Nephron progenitor cell (in vitro differentiated cells): ENCODE measurements around the gene PCDHA12.
A peak's percentile ranks its signal among the peaks of the same experiment; 100 is the strongest.
"Not testable (repeated sequence)": the region's sequence is repeated elsewhere in the genome, so short reads cannot be mapped to it uniquely, and the experiment has no call there.

Experiments
- DNase-seq: peaks from one replicate; pipeline ENCODE4 v3.0.0; 2021
- H3K27ac Mint-ChIP-seq: 2 replicates; pipeline ENCODE4 v1.8.0; 2021; ENCODE audit warnings: mild to moderate bottlenecking, moderate library complexity, mixed read lengths
- H3K27me3 Mint-ChIP-seq: 2 replicates; pipeline ENCODE4 v1.8.0; 2021; ENCODE audit warnings: mild to moderate bottlenecking, low read depth, mixed read lengths; ENCODE audit not compliant: poor library complexity
- H3K36me3 Mint-ChIP-seq: 2 replicates; pipeline ENCODE4 v1.8.0; 2021; ENCODE audit warnings: low read depth, mixed read lengths
- H3K4me1 Mint-ChIP-seq: 2 replicates; pipeline ENCODE4 v1.8.0; 2021; ENCODE audit warnings: mixed read lengths
- H3K4me3 Mint-ChIP-seq: 2 replicates; pipeline ENCODE4 v1.8.0; 2021; ENCODE audit warnings: mild to moderate bottlenecking, moderate library complexity, mixed read lengths
- H3K9me3 Mint-ChIP-seq: 2 replicates; pipeline ENCODE4 v1.8.0; 2021; ENCODE audit warnings: mild to moderate bottlenecking, moderate library complexity, mixed read lengths
- TF ChIP-seq, protein P1 (sequence below): fragments of 200-600 bp; sonication (generic); IDR thresholded peaks from 2 replicates; pipeline ENCODE4 v1.5.0; 2021; ENCODE audit warnings: antibody characterized with exemption

The PCDHA12 gene, protein sequence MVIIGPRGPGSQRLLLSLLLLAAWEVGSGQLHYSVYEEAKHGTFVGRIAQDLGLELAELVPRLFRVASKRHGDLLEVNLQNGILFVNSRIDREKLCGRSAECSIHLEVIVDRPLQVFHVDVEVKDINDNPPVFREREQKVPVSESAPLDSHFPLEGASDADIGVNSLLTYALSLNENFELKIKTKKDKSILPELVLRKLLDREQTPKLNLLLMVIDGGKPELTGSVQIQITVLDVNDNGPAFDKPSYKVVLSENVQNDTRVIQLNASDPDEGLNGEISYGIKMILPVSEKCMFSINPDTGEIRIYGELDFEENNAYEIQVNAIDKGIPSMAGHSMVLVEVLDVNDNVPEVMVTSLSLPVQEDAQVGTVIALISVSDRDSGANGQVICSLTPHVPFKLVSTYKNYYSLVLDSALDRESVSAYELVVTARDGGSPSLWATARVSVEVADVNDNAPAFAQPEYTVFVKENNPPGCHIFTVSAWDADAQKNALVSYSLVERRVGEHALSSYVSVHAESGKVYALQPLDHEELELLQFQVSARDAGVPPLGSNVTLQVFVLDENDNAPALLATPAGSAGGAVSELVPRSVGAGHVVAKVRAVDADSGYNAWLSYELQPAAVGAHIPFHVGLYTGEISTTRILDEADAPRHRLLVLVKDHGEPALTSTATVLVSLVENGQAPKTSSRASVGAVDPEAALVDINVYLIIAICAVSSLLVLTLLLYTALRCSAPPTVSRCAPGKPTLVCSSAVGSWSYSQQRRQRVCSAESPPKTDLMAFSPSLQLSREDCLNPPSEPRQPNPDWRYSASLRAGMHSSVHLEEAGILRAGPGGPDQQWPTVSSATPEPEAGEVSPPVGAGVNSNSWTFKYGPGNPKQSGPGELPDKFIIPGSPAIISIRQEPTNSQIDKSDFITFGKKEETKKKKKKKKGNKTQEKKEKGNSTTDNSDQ

DNA sequence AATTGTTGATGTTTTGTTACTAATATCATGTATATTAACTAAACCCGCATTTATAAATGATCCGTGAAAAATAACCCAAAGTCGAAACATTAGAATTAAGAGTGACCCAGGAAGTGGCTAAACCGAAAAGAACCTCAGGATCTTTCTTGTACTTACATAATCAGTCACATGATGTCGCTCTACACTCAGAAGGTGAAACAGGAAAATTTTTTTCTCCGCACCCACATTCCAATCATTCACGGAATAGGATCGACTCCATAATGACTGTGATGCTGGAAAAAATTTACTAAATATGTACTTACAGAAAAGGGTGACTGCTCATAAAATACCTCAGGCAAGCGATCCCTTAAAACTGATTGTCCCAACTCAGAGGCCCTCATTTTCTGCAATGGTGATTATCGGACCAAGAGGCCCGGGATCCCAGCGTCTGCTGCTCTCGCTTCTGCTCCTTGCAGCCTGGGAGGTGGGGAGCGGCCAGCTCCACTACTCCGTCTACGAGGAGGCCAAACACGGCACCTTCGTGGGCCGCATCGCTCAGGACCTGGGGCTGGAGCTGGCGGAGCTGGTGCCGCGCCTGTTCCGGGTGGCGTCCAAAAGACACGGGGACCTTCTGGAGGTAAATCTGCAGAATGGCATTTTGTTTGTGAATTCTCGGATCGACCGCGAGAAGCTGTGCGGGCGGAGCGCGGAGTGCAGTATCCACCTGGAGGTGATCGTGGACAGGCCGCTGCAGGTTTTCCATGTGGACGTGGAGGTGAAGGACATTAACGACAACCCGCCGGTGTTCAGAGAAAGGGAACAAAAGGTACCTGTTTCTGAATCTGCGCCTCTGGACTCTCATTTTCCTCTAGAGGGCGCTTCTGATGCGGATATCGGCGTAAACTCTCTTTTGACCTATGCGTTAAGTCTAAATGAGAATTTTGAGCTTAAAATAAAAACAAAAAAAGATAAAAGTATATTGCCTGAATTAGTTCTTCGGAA lies at the start of gene PCDHA12:
PCDHA12 (plus strand) TSS at position 224 of the 981 bp plus-strand sequence; CDS start at position 389, 165 bp downstream.
- TF ChIP-seq, protein P1, sequence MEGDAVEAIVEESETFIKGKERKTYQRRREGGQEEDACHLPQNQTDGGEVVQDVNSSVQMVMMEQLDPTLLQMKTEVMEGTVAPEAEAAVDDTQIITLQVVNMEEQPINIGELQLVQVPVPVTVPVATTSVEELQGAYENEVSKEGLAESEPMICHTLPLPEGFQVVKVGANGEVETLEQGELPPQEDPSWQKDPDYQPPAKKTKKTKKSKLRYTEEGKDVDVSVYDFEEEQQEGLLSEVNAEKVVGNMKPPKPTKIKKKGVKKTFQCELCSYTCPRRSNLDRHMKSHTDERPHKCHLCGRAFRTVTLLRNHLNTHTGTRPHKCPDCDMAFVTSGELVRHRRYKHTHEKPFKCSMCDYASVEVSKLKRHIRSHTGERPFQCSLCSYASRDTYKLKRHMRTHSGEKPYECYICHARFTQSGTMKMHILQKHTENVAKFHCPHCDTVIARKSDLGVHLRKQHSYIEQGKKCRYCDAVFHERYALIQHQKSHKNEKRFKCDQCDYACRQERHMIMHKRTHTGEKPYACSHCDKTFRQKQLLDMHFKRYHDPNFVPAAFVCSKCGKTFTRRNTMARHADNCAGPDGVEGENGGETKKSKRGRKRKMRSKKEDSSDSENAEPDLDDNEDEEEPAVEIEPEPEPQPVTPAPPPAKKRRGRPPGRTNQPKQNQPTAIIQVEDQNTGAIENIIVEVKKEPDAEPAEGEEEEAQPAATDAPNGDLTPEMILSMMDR: peak; percentile 34
- Mint-ChIP-seq H3K4me1 (peaks cover 11% of the 10 kb centered on the region), H3K9me3 (peaks cover 87% of the 10 kb centered on the region), H3K27ac (no peak within 1 kb of the TSS), H3K4me3 (peak within 1 kb of the TSS; percentile 87), H3K27me3 (no peaks in the 10 kb centered on the region), H3K36me3 (peaks cover 95% of the 10 kb centered on the region)
- DNase-seq: peak; percentile 34

DNA sequence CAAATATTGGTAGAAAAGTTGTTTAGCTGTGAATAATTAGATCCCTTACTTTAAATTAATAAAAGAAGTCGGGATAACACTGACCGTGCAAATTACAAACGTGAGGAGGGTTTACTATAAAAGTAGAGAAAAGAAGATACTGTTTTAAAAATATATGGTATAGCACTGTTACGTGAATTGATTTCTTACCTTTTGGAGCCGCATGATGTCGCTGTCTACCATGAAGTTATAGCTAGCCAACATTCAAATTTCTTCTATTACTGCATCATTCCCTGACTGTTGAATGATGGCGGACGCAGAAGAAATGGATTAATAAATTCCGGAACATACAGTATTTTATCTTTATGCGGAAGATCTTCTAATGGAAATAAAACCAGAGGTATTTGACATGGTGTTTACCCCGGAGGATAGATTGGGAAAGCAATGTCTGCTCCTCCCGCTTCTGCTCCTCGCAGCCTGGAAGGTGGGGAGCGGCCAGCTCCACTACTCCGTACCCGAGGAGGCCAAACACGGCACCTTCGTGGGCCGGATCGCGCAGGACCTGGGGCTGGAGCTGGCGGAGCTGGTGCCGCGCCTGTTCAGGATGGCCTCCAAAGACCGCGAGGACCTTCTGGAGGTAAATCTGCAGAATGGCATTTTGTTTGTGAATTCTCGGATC lies 47.3 kb upstream of the PCDHA12 start, which contains the start of gene PCDHA6:
PCDHA6 (plus strand) TSS at position 257 of the 658 bp plus-strand sequence; CDS start at position 389, 132 bp downstream.
- H3K4me1 Mint-ChIP-seq: peaks cover 5% of the 10 kb centered on the region
- H3K27me3 Mint-ChIP-seq: no peaks in the 10 kb centered on the region
- TF ChIP-seq, protein P1: peak; percentile 37
- H3K4me3 Mint-ChIP-seq: peak within 1 kb of the TSS; percentile 80
- peak; percentile 25 for DNase-seq
- peaks cover 73% of the 10 kb centered on the region for H3K9me3 Mint-ChIP-seq
- H3K36me3 Mint-ChIP-seq: peaks cover 81% of the 10 kb centered on the region
- H3K27ac Mint-ChIP-seq: peak within 1 kb of the TSS; percentile 60

DNA sequence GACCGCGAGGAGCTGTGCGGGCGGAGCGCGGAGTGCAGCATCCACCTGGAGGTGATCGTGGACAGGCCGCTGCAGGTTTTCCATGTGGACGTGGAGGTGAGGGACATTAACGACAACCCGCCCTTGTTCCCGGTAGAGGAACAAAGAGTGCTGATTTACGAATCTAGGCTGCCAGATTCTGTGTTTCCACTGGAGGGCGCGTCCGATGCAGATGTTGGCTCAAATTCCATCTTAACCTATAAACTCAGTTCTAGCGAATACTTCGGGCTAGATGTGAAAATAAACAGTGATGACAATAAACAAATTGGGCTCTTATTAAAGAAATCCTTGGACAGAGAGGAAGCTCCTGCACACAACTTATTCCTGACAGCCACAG lies 46.8 kb upstream of the PCDHA12 start:
- H3K4me3 Mint-ChIP-seq: peak overlapping the region; percentile 80
- TF ChIP-seq, protein P1: peak; percentile 20
- peaks cover 75% of the 10 kb centered on the region for H3K9me3 Mint-ChIP-seq
- peaks cover 81% of the 10 kb centered on the region for H3K36me3 Mint-ChIP-seq
- H3K4me1 Mint-ChIP-seq: peaks cover 5% of the 10 kb centered on the region
- H3K27ac Mint-ChIP-seq: no peak overlapping the region
- no peaks in the 10 kb centered on the region for H3K27me3 Mint-ChIP-seq
- no peak for DNase-seq

DNA sequence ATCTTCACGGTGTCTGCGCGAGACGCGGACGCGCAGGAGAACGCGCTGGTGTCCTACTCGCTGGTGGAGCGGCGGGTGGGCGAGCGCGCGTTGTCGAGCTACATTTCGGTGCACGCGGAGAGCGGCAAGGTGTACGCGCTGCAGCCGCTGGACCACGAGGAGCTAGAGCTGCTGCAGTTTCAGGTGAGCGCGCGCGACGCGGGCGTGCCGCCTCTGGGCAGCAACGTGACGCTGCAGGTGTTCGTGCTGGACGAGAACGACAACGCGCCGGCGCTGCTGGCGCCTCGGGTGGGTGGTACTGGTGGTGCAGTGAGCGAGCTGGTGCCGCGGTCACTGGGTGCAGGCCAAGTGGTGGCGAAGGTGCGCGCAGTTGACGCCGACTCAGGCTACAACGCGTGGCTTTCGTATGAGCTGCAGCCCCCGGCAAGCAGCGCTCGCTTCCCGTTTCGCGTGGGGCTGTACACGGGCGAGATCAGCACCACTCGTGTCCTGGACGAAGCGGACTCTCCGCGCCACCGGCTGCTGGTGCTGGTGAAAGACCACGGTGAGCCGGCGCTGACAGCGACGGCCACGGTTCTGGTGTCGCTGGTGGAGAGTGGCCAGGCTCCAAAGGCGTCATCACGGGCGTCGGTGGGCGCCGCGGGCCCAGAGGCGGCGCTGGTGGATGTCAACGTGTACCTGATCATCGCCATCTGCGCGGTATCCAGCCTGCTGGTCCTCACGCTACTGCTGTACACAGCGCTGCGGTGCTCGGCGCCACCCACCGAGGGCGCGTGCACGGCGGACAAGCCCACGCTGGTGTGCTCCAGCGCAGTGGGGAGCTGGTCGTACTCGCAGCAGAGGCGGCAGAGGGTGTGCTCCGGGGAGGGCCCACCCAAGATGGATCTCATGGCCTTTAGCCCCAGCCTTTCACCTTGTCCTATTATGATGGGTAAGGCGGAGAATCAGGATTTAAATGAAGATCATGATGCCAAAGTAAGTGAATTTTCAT lies 45.3 kb upstream of the PCDHA12 start:
- not testable (repeated sequence) for H3K27ac Mint-ChIP-seq, H3K4me3 Mint-ChIP-seq, DNase-seq, H3K27me3 Mint-ChIP-seq, H3K4me1 Mint-ChIP-seq
- H3K9me3 Mint-ChIP-seq: peaks cover 81% of the 10 kb centered on the region
- H3K36me3 Mint-ChIP-seq: peaks cover 82% of the 10 kb centered on the region

DNA sequence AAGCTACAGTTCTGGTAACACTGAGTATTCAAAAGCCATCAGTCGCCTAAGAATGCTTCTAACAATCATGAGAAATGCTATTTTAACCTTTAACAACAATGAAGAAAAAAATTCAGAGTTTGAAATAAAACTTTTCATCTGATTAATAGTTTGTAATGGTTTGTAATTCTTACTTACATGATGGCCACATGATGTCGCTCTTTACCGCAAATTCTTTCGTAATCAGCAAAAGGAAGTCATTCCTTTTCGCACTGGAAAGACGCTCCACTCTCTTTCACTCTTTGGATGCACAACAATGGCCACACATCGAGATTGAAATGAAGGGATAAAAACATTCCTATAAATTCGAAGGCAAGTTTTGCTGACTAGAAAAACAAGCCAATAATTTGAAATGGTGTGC lies 41.1 kb upstream of the PCDHA12 start, which contains the start of gene PCDHA7:
PCDHA7 (plus strand) TSS at position 277 of the 400 bp plus-strand sequence; CDS start at position 392, 115 bp downstream.
- TF ChIP-seq, protein P1: no peak
- Mint-ChIP-seq H3K36me3 (peaks cover 82% of the 10 kb centered on the region), H3K27ac (no peak within 1 kb of the TSS), H3K27me3 (no peaks in the 10 kb centered on the region), H3K9me3 (peaks cover 80% of the 10 kb centered on the region), H3K4me3 (no peak within 1 kb of the TSS), H3K4me1 (no peaks in the 10 kb centered on the region)
- DNase-seq: no peak

DNA sequence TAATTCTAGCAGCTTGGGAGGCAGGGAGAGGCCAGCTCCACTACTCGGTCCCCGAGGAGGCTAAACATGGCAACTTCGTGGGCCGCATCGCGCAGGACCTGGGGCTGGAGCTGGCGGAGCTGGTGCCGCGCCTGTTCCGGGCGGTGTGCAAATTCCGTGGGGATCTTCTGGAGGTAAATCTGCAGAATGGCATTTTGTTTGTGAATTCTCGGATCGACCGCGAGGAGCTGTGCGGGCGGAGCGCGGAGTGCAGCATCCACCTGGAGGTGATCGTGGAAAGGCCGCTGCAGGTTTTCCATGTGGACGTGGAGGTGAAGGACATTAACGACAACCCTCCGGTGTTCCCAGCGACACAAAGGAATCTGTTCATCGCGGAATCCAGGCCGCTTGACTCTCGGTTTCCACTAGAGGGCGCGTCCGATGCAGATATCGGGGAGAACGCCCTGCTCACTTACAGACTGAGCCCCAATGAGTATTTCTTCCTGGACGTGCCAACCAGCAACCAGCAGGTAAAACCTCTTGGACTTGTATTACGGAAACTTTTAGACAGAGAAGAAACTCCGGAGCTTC lies 40.6 kb upstream of the PCDHA12 start:
- H3K27ac Mint-ChIP-seq, DNase-seq, H3K4me3 Mint-ChIP-seq, H3K27me3 Mint-ChIP-seq, H3K4me1 Mint-ChIP-seq: not testable (repeated sequence)
- Mint-ChIP-seq H3K36me3 (peaks cover 80% of the 10 kb centered on the region), H3K9me3 (peaks cover 79% of the 10 kb centered on the region)
